CD14-positive monocyte (primary cell): Measurements from ENCODE around the gene LOX. TPM values are rescaled to one million over a fixed set of nuclear protein-coding genes. Genes with fewer than 3 reads are reported as not detected.

Experiments used
- DNase-seq, 3 donors: peaks; one replicate each; pipeline ENCODE4 v3.0.0-alpha.2; 2011 to 2022
- H2AFZ ChIP-seq: 2 replicates; pipeline ENCODE4 v1.6.0; 2012; ENCODE audit warnings: mild to moderate bottlenecking, low read depth, low read length, inconsistent platforms; ENCODE audit not compliant: insufficient read depth, poor library complexity, severe bottlenecking
- H3K27ac ChIP-seq, 2 donors: 1 replicate in 1 of 2; 2 replicates in 1 of 2; pipeline ENCODE4 v1.5.1; 2012 to 2013; ENCODE audit warnings: low read length in 2 of 2, control low read depth in 1 of 2, inconsistent platforms in 1 of 2, low read depth in 1 of 2, mild to moderate bottlenecking in 1 of 2
- H3K27me3 ChIP-seq, 2 donors: one replicate each; pipeline versions ENCODE4 v1.6.0 to v1.6.1; 2011 to 2013; ENCODE audit warnings: low read length in 2 of 2; ENCODE audit not compliant: control insufficient read depth in 2 of 2, insufficient read depth in 2 of 2
- H3K36me3 ChIP-seq, 2 donors: replicated peaks in 1 of 2; 1 replicate in 1 of 2; 2 replicates in 1 of 2; pipeline versions ENCODE4 v1.5.1 to v1.6.1; 2012 to 2013; ENCODE audit warnings: low read length in 2 of 2, control low read depth in 1 of 2, inconsistent platforms in 1 of 2, mild to moderate bottlenecking in 1 of 2; ENCODE audit not compliant: insufficient read depth in 2 of 2, control insufficient read depth in 1 of 2
- H3K4me1 ChIP-seq, 2 donors: 1 replicate in 1 of 2; 2 replicates in 1 of 2; pipeline versions ENCODE4 v1.5.1 to v1.6.1; 2012 to 2013; ENCODE audit warnings: low read length in 2 of 2, control low read depth in 1 of 2, inconsistent platforms in 1 of 2, mild to moderate bottlenecking in 1 of 2, moderate library complexity in 1 of 2; ENCODE audit not compliant: insufficient read depth in 2 of 2, control insufficient read depth in 1 of 2
- H3K4me2 ChIP-seq: replicated peaks from 2 replicates; pipeline ENCODE3; 2012; ENCODE audit warnings: low read length, moderate library complexity, mild to moderate bottlenecking; ENCODE audit not compliant: poor library complexity, severe bottlenecking; ENCODE audit errors: extremely low read depth
- H3K4me3 ChIP-seq, 3 experiments: fragments of 200-600 bp in 1 of 3; sonication (generic) in 1 of 3; replicated peaks in 1 of 3; 1 replicate in 2 of 3; 2 replicates in 1 of 3; pipeline ENCODE4 v1.5.1; 2011 to 2013; ENCODE audit warnings: low read length in 3 of 3, mild to moderate bottlenecking in 3 of 3, control low read depth in 2 of 3, low read depth in 2 of 3, inconsistent platforms in 1 of 3, moderate library complexity in 1 of 3
- H3K79me2 ChIP-seq: 2 replicates; pipeline ENCODE4 v1.6.0; 2012; ENCODE audit warnings: mild to moderate bottlenecking, control low read depth, inconsistent platforms, low read length, moderate library complexity; ENCODE audit not compliant: insufficient read depth
- H3K9ac ChIP-seq: 2 replicates; pipeline ENCODE4 v1.6.0; 2017; ENCODE audit warnings: low read length, mild to moderate bottlenecking; ENCODE audit not compliant: insufficient read depth, poor library complexity, severe bottlenecking
- H3K9me3 ChIP-seq, 2 donors: replicated peaks in 1 of 2; 1 replicate in 1 of 2; 2 replicates in 1 of 2; pipeline versions ENCODE4 v1.5.1 to v1.6.1; 2012 to 2013; ENCODE audit warnings: low read length in 2 of 2, control low read depth in 1 of 2; ENCODE audit not compliant: control insufficient read depth in 1 of 2, insufficient read depth in 1 of 2
- H4K20me1 ChIP-seq: 2 replicates; pipeline ENCODE4 v1.6.0; 2012; ENCODE audit warnings: mild to moderate bottlenecking, low read length, control low read depth, moderate library complexity; ENCODE audit not compliant: insufficient read depth
- H3K27ac Mint-ChIP-seq, 7 donors: one replicate each; pipeline ENCODE4 v1.8.0; 2020; ENCODE audit warnings: mild to moderate bottlenecking in 7 of 7, mixed read lengths in 7 of 7, moderate library complexity in 6 of 7, inconsistent platforms in 2 of 7
- H3K27me3 Mint-ChIP-seq, 3 donors: one replicate each; pipeline ENCODE4 v1.8.0; 2021 to 2022; ENCODE audit warnings: low read depth in 3 of 3, mild to moderate bottlenecking in 3 of 3, mixed read lengths in 3 of 3, moderate library complexity in 3 of 3, inconsistent platforms in 1 of 3
- H3K36me3 Mint-ChIP-seq, 2 donors: one replicate each; pipeline ENCODE4 v1.8.0; 2020; ENCODE audit warnings: mixed read lengths in 2 of 2, inconsistent platforms in 1 of 2, mild to moderate bottlenecking in 1 of 2
- H3K4me1 Mint-ChIP-seq: one replicate; pipeline ENCODE4 v1.8.0; 2020; ENCODE audit warnings: mild to moderate bottlenecking, mixed read lengths
- H3K4me3 Mint-ChIP-seq, 2 donors: one replicate each; pipeline ENCODE4 v1.8.0; 2020; ENCODE audit warnings: mild to moderate bottlenecking in 2 of 2, mixed read lengths in 2 of 2, moderate library complexity in 1 of 2
- H3K9me3 Mint-ChIP-seq, 7 donors: one replicate each; pipeline ENCODE4 v1.8.0; 2020 to 2022; ENCODE audit warnings: mixed read lengths in 7 of 7, mild to moderate bottlenecking in 6 of 7, moderate library complexity in 6 of 7, inconsistent platforms in 2 of 7
- CTCF ChIP-seq: fragments of 200-600 bp; IDR thresholded peaks from one replicate; pipeline ENCODE4 v1.8.0; 2022; ENCODE audit warnings: antibody characterized with exemption, mild to moderate bottlenecking
- WGBS: methylation state at CpG from one replicate; pipeline ENCODE4 v1.1.5; 2013; ENCODE audit warnings: missing lambda C conversion rate; ENCODE audit not compliant: insufficient coverage; 5-methylcytosine and 5-hydroxymethylcytosine counted together
- intact Hi-C, 2 donors: fragments of 100-400 bp; cut with micrococcal nuclease; formaldehyde crosslinking; loops; one replicate each; pipeline versions ENCODE4 v1.15.0 to v1.15.1; 2023
- polyA plus RNA-seq, 3 donors: library from polyadenylated mRNA; depleted of rRNA in 1 of 3; unstranded in 2 of 3; stranded (reverse) in 1 of 3; fragments of 300-500 nt in 2 of 3; fragments of >200 nt in 1 of 3; fragmentation: Illumina TruSeq in 2 of 3; gene quantifications; 1 replicate in 2 of 3; 2 replicates in 1 of 3; pipeline ENCODE4 v1.2.3, GENCODE V29; 2012 to 2021

Gene LOX
- polyA plus RNA-seq, 3 donors = not detected

DNA sequence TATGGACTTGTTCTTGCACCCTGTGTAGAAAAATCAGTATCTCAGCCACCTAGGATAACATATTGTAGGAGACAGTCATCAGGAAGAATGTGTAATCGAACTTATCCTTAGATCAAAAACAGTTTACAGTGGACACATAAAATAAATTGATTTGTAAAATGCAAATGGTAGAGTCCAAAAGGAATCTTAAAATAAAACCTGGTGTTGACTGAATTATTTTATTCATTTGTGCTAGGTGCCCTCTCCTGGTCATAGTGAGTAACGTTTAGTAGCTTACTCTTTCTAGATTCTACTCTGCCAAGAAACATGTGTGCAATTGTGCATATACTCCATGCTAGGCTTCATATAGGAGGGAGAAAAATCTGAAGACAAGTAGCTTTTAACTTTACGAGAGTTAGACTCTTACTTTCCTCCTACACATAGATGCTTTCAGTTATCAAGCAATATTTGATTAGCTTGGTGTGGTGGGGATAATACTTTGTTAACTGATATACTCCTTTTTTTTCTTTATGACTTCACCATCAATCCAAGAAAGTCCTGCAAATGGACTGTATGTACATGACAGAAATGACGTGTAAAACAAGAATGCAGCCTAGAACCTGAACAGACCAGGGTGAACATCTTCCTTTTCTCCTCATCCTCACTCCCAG is 23.7 kb upstream of the LOX start:
- Histone ChIP-seq H2AFZ (no peak overlapping the region), H3K9ac (no peak overlapping the region), H3K27me3 (no peaks in the 10 kb centered on the region), H3K27ac (no peak overlapping the region), H3K4me2 (no peak overlapping the region), H3K4me3 (no peak overlapping the region), H3K79me2 (no peaks in the 10 kb centered on the region), H4K20me1 (no peaks in the 10 kb centered on the region), H3K36me3 (no peaks in the 10 kb centered on the region), H3K9me3 (no peaks in the 10 kb centered on the region), H3K4me1 (no peaks in the 10 kb centered on the region)
- Mint-ChIP-seq H3K9me3 (no peaks in the 10 kb centered on the region), H3K36me3 (no peaks in the 10 kb centered on the region), H3K27me3 (no peaks in the 10 kb centered on the region), H3K4me3 (no peak overlapping the region), H3K27ac (no peak overlapping the region), H3K4me1 (no peaks in the 10 kb centered on the region)
- peak; percentile 38 for TF ChIP-seq CTCF
- no CpG with 5 or more reads among the region's 4 CpGs for WGBS
- intact Hi-C loops = no loop called here
- DNase-seq = peak in 1 of 3 donors; percentile 2

- Histone ChIP-seq H3K4me3 (no peak overlapping the region), H4K20me1 (no peaks in the 10 kb centered on the region), H3K79me2 (no peaks in the 10 kb centered on the region), H3K4me1 (no peaks in the 10 kb centered on the region), H2AFZ (no peak overlapping the region), H3K27ac (no peak overlapping the region), H3K9ac (no peak overlapping the region), H3K27me3 (no peaks in the 10 kb centered on the region), H3K36me3 (no peaks in the 10 kb centered on the region), H3K9me3 (no peaks in the 10 kb centered on the region), H3K4me2 (no peak overlapping the region)
- DNase-seq = no peak
- TF ChIP-seq CTCF = no peak
- Mint-ChIP-seq H3K9me3 (no peaks in the 10 kb centered on the region), H3K27me3 (peaks cover 0 to 2% (median 2%) of the 10 kb centered on the region in 3 donors), H3K27ac (no peak overlapping the region), H3K4me3 (no peak overlapping the region), H3K36me3 (no peaks in the 10 kb centered on the region), H3K4me1 (no peaks in the 10 kb centered on the region)
- intact Hi-C loops = no loop called here
- WGBS = 100% methylated on average over 1 of the region's 6 CpGs
Measured at GRCh38 chr5:122099060-122099790, 21.2 kb upstream of the LOX start.
